Fibroblast of pulmonary artery (primary cell): Measurements from ENCODE around the gene SCN1A.

ENCODE experiments used
- DNase-seq: peaks from one replicate; pipeline ENCODE4 v3.0.0-alpha.2; 2010; ENCODE audit warnings: low read depth
- H3K4me3 ChIP-seq: replicated peaks from 2 replicates; pipeline ENCODE4 v1.5.1; 2011; ENCODE audit warnings: low read depth, mild to moderate bottlenecking, control low read depth, low read length, moderate library complexity
- TF ChIP-seq, protein P1 (sequence below): IDR thresholded peaks from 2 replicates; pipeline ENCODE4 v1.5.1; 2011; ENCODE audit warnings: mild to moderate bottlenecking, control low read depth, low read length, inconsistent platforms; ENCODE audit errors: missing control alignments

Gene SCN1A

DNA sequence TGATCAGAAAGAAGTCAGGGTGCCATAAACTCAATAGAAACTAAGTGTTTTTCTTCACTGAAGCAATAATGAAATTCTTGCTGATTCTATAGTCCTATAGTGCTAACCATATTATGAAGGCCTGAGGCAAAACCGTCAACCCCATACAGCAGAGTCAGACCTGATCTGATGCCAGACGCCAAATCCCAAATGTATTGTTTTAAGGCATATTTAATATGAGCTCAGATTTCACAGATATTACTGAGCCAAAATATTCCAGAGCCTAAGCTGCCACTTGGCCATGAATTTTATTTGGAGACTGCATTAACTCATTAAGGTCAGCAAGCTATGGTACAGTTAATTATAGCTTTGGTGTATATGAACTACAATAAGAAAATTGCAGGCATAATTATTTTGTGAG lies 53.4 kb downstream of the SCN1A start:
- no peak for DNase-seq
- no peak overlapping the region for H3K4me3 ChIP-seq
- TF ChIP-seq, protein P1, sequence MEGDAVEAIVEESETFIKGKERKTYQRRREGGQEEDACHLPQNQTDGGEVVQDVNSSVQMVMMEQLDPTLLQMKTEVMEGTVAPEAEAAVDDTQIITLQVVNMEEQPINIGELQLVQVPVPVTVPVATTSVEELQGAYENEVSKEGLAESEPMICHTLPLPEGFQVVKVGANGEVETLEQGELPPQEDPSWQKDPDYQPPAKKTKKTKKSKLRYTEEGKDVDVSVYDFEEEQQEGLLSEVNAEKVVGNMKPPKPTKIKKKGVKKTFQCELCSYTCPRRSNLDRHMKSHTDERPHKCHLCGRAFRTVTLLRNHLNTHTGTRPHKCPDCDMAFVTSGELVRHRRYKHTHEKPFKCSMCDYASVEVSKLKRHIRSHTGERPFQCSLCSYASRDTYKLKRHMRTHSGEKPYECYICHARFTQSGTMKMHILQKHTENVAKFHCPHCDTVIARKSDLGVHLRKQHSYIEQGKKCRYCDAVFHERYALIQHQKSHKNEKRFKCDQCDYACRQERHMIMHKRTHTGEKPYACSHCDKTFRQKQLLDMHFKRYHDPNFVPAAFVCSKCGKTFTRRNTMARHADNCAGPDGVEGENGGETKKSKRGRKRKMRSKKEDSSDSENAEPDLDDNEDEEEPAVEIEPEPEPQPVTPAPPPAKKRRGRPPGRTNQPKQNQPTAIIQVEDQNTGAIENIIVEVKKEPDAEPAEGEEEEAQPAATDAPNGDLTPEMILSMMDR, result no peak

DNA sequence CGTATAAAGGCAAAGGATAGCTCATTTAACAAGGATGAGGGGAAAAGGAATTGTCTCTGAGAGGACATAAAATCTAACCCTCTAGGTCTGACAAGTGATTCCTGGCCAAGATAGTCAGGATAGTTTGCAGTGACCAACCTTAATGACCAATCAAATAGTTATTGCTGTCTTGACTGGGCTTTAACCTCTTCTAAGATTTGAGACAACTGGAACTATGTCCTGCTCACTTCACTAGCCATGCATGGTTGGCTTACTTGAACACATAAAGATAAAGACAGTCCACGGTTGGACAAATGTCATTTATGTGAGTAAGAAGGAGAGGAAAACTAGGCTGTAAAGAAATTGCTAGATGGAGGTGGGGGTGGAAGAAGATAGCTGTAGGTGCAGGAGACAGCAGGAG lies 53.8 kb downstream of the SCN1A start:
- H3K4me3 ChIP-seq, result no peak overlapping the region
- TF ChIP-seq, protein P1, result no peak
- DNase-seq, result no peak

DNA sequence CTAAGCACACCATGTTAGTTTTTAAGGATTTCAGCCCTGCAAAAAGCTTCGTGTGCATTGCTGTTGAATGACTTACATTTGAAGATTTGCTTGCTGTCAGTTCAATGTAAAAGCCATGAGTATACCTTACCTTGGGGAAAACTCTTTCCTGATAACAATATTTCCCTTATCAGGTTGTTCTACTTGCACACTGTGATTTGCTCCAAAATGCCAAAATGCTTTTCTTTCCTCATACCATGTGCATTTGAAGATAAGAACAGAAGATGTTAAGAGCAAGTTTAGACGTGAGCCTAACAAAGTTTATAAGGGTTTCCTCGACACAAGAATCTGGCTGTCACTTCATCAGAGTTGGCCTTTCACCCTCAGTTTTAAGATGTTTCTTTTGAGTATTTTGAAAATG lies 57.6 kb downstream of the SCN1A start:
- TF ChIP-seq, protein P1, result no peak
- H3K4me3 ChIP-seq, result no peak overlapping the region
- DNase-seq, result no peak

DNA sequence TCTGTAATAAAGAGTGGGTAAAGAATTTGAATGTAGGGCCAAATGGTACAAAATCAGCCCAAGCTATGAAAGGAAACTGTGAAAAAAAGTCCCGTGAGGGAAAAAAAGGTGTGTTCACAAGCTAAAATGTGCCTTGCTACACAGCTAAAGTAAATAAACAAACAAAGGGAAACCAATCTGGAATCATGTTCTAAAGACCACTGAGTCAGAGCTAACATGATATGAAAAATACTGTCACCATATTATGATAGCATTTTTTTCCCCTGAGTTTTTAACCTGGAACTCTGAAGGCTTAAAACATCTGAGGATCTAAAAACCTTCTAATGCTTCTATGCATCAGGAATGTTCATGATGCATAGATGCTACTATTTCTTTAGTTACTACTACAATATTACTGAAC lies 58.8 kb downstream of the SCN1A start:
- no peak for DNase-seq
- TF ChIP-seq, protein P1, result no peak
- H3K4me3 ChIP-seq, result no peak overlapping the region

DNA sequence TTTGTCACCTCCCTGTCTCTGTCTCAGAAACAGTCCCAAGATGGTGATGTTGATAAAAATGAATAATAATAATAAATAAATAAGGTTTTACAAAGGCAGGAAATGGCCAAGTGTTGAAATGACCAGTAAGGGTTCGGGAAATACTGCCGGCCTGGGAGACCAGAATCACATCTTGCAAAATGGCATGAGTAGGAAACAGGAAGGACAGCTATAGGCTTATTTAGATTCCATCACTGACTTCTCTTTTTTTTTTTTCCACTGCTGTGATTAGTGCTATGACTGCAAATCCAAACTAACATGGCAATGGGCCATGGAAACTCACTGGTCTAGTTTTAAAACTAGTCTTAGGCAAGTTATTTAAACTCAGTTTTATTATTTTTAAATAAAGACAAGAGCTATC lies 60.6 kb downstream of the SCN1A start:
- TF ChIP-seq, protein P1, result no peak
- H3K4me3 ChIP-seq, result no peak overlapping the region
- DNase-seq, result peak; percentile 68

DNA sequence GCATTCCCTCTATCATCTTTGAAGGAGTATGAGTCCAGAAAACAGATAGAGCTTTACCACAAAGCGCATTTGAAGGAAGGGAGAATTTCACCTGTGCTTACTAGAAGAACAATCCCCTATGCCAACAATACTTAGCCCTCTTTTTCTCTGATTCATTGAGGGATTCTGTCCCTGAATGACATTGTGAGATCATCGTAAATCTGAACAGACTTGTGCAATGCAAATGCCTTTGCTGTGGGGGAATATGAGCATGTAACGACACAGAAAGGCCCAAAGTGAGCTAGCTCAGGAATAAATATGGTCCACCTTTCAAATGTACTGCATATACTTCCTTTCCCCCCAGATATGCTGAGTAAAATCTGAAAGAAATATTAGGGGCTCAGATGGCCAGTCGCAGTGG lies 67.6 kb downstream of the SCN1A start:
- no peak overlapping the region for H3K4me3 ChIP-seq
- peak; percentile 52 for DNase-seq
- TF ChIP-seq, protein P1, result no peak

DNA sequence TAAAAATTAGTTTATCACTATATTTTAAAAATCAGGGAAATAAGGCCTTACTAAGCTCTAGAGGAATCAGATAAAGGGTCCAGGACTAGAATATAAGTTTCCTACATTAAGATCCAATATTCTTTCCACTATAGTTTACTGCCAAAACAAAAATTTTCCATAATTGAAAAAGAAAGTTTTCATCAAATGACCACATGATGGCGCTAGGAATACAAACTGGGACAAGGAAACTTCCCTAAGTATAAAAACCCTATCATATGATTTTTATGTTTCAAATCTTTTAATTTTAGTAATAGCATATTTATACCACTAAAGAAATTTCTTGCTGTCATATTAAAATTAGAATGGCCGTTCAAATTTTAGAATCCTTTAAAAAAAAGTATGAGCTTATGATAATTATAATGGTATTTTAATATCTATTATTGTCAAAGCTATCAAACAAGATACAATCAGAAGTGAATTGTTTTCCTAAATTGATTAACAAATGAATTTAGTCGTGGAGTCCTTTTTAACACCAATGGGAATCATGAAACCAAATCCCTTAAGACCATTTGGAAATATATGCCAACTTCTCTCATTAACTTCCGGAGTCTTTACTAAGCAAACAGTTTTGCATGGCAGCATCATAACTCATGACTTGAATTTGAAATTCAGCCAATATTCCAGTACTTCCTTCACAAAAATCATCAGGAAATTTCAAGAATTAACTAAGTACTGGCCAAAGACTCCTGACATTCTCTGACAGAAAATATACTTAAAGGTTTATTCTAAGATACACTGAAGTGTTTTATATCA lies 70.3 kb downstream of the SCN1A start:
- TF ChIP-seq, protein P1, result peak; percentile 59
- H3K4me3 ChIP-seq, result no peak overlapping the region
- peak; percentile 78 for DNase-seq
